HCT116 (cell line): ENCODE results near the gene ZSWIM3. TPM values are rescaled to one million over a fixed set of nuclear protein-coding genes. Genes with fewer than 3 reads are reported as not detected.

Experiments used
- ATAC-seq: fragments of 200-7000 bp; cut with Tn5 transposase; 2 replicates; pipeline ENCODE4 v1.9.1; 2020; ENCODE audit warnings: mild to moderate bottlenecking, moderate library complexity
- BruUV-seq: library from RNA; stranded (reverse); fragments of 400-500 nt; replicated peaks from 2 replicates; lab custom pipeline; 2021; lab: Mats Ljungman, UMichigan
- CTCF ChIA-PET: fragments of 300-600 bp; sonication (Branson Sonifier 250); formaldehyde crosslinking; loops from one replicate; lab custom pipeline; 2021; ENCODE audit warnings: antibody characterized with exemption; lab: Charles Lee
- POLR2A ChIA-PET: fragments of 300-600, 350-600 bp; sonication (Branson Sonifier 250); formaldehyde crosslinking; loops from one replicate; lab custom pipeline; 2021; ENCODE audit warnings: antibody characterized with exemption; lab: Charles Lee
- RAD21 ChIA-PET, 2 experiments: fragments of 300-600 bp; sonication (Branson Sonifier 250); formaldehyde crosslinking; loops; one replicate each; lab custom pipeline; 2023; ENCODE audit warnings: low total read pairs in 2 of 2; ENCODE audit not compliant: uncharacterized antibody in 2 of 2, unreplicated experiment in 2 of 2, low non-redundant PET in 1 of 2; lab: Charles Lee
- DNase-seq: peaks from one replicate; pipeline ENCODE4 v3.0.0-alpha.2; 2010; ENCODE audit warnings: low read depth, low spot score
- H2AFZ ChIP-seq: fragments of 200-600 bp; shearing (Covaris generic), sonication (generic); 2 replicates; pipeline ENCODE4 v1.6.1; 2017; ENCODE audit warnings: low read depth, mixed run types, mixed read lengths, antibody characterized with exemption, low read length; ENCODE audit not compliant: poor library complexity, severe bottlenecking
- H3K27ac ChIP-seq: 2 replicates; pipeline ENCODE4 v1.5.1; 2012; ENCODE audit warnings: low read depth, low read length
- H3K27me3 ChIP-seq: fragments of 200-600 bp; sonication (generic); 2 replicates; pipeline ENCODE4 v1.6.1; 2016; ENCODE audit warnings: mixed run types, low read length, mixed read lengths; ENCODE audit not compliant: insufficient read depth
- H3K36me3 ChIP-seq, 2 experiments: fragments of 200-500 bp in 1 of 2; fragments of 200-600 bp in 1 of 2; sonication (Bioruptor generic) in 1 of 2; sonication (generic) in 1 of 2; 2 replicates each; pipeline versions ENCODE4 v1.5.1 to v1.6.1; 2014 to 2016; ENCODE audit warnings: low read length in 2 of 2, inconsistent platforms in 1 of 2, mixed read lengths in 1 of 2, mixed run types in 1 of 2; ENCODE audit not compliant: insufficient read depth in 2 of 2, control insufficient read depth in 1 of 2
- H3K4me1 ChIP-seq, 2 experiments: fragments of 200-600 bp in 1 of 2; sonication (generic) in 1 of 2; 2 replicates each; pipeline versions ENCODE4 v1.5.1 to v1.6.1; 2012 to 2017; ENCODE audit warnings: low read length in 2 of 2, inconsistent platforms in 1 of 2, mild to moderate bottlenecking in 1 of 2, mixed read lengths in 1 of 2, mixed run types in 1 of 2, moderate library complexity in 1 of 2; ENCODE audit not compliant: insufficient read depth in 2 of 2, control insufficient read depth in 1 of 2
- H3K4me2 ChIP-seq: fragments of 200-600 bp; sonication (generic); 2 replicates; pipeline ENCODE4 v1.6.1; 2017; ENCODE audit warnings: mixed run types, low read length, mixed read lengths
- H3K4me3 ChIP-seq, 2 experiments: fragments of 200-600 bp in 1 of 2; sonication (generic) in 1 of 2; replicated peaks in 1 of 2; 2 replicates each; pipeline ENCODE4 v1.5.1; 2011 to 2016; ENCODE audit warnings: low read length in 2 of 2, control low read depth in 1 of 2, low read depth in 1 of 2, mild to moderate bottlenecking in 1 of 2, mixed read lengths in 1 of 2, mixed run types in 1 of 2
- H3K79me2 ChIP-seq: fragments of 200-600 bp; sonication (generic); 2 replicates; pipeline ENCODE4 v1.6.1; 2017; ENCODE audit warnings: mild to moderate bottlenecking, mixed run types, low read length, moderate library complexity, mixed read lengths; ENCODE audit not compliant: insufficient read depth
- H3K9ac ChIP-seq: fragments of 200-600 bp; sonication (generic); 2 replicates; pipeline ENCODE4 v1.6.1; 2016; ENCODE audit warnings: low read length, mixed read lengths
- H3K9me2 ChIP-seq: fragments of 200-600 bp; sonication (generic), shearing (Covaris generic); 2 replicates; pipeline ENCODE4 v1.6.1; 2017; ENCODE audit warnings: mixed run types, mild to moderate bottlenecking, moderate library complexity; ENCODE audit not compliant: insufficient read depth
- H3K9me3 ChIP-seq, 2 experiments: fragments of 200-500 bp in 1 of 2; fragments of 200-600 bp in 1 of 2; sonication (Bioruptor generic) in 1 of 2; sonication (generic) in 1 of 2; 2 replicates each; pipeline ENCODE4 v1.6.1; 2014 to 2017; ENCODE audit warnings: low read length in 2 of 2, mixed read lengths in 2 of 2, inconsistent platforms in 1 of 2, low read depth in 1 of 2, mild to moderate bottlenecking in 1 of 2, mixed run types in 1 of 2, moderate library complexity in 1 of 2; ENCODE audit not compliant: control insufficient read depth in 1 of 2, insufficient read depth in 1 of 2
- H4K20me1 ChIP-seq: fragments of 200-600 bp; sonication (generic), shearing (Covaris generic); 2 replicates; pipeline ENCODE4 v1.6.1; 2017; ENCODE audit warnings: mixed run types, mild to moderate bottlenecking, moderate library complexity; ENCODE audit not compliant: insufficient read depth
- CEBPB ChIP-seq: IDR thresholded peaks from 2 replicates; pipeline ENCODE4 v1.6.1; 2012; ENCODE audit warnings: low read depth
- EGR1 ChIP-seq: IDR thresholded peaks from 2 replicates; pipeline ENCODE4 v1.6.1; 2012; ENCODE audit warnings: low read depth
- ELF1 ChIP-seq: IDR thresholded peaks from 2 replicates; pipeline ENCODE4 v1.6.1; 2012; ENCODE audit warnings: low read depth, borderline replicate concordance
- EZH2phosphoT487 ChIP-seq: fragments of 200-600 bp; IDR thresholded peaks from 2 replicates; pipeline ENCODE4 v1.6.1; 2018; ENCODE audit warnings: antibody characterized with exemption, borderline replicate concordance
- FOSL1 ChIP-seq: IDR thresholded peaks from 2 replicates; pipeline ENCODE4 v1.6.1; 2012; ENCODE audit warnings: low read depth
- JUND ChIP-seq: IDR thresholded peaks from 2 replicates; pipeline ENCODE4 v1.6.1; 2012
- POLR2AphosphoS5 ChIP-seq: IDR thresholded peaks from 2 replicates; pipeline ENCODE4 v1.6.1; 2011; ENCODE audit warnings: mild to moderate bottlenecking, low read depth, low read length, moderate library complexity
- RAD21 ChIP-seq: IDR thresholded peaks from 2 replicates; pipeline ENCODE4 v1.6.1; 2012; ENCODE audit warnings: low read depth, mild to moderate bottlenecking
- SP1 ChIP-seq: IDR thresholded peaks from 2 replicates; pipeline ENCODE4 v1.6.1; 2012; ENCODE audit warnings: low read depth
- TCF7L2 ChIP-seq: IDR thresholded peaks from 2 replicates; pipeline ENCODE4 v1.7.0; 2011; ENCODE audit warnings: borderline replicate concordance, inconsistent platforms; ENCODE audit not compliant: insufficient read depth, insufficient read length; ENCODE audit errors: extremely low read depth
- YY1 ChIP-seq: IDR thresholded peaks from 2 replicates; pipeline ENCODE4 v1.6.1; 2011; ENCODE audit warnings: low read length, low read depth, moderate library complexity, mild to moderate bottlenecking; ENCODE audit not compliant: insufficient replicate concordance; ENCODE audit errors: extremely low read depth
- ZNF274 ChIP-seq: fragments of 200-500 bp; sonication (Bioruptor generic); IDR thresholded peaks from 2 replicates; pipeline ENCODE4 v1.6.1; 2014; ENCODE audit warnings: mild to moderate bottlenecking, low read depth, low read length, inconsistent platforms
- intact Hi-C: fragments of 100-400 bp; cut with micrococcal nuclease; formaldehyde crosslinking; loops from 2 replicates; pipeline ENCODE4 v1.10.0; 2022
- total RNA-seq: library from RNA; stranded (reverse); gene quantifications from one replicate; pipeline ENCODE4 v1.2.1, GENCODE V29; 2021; ENCODE audit not compliant: unreplicated experiment
- TF ChIP-seq, protein P1 (sequence below): IDR thresholded peaks from 2 replicates; pipeline ENCODE4 v1.6.1; 2012
- TF ChIP-seq, protein P2 (sequence below): IDR thresholded peaks from 2 replicates; pipeline ENCODE4 v1.6.1; 2012

Gene ZSWIM3
- total RNA-seq, 1 experiment from 2014 or later, result 1.8 TPM

DNA sequence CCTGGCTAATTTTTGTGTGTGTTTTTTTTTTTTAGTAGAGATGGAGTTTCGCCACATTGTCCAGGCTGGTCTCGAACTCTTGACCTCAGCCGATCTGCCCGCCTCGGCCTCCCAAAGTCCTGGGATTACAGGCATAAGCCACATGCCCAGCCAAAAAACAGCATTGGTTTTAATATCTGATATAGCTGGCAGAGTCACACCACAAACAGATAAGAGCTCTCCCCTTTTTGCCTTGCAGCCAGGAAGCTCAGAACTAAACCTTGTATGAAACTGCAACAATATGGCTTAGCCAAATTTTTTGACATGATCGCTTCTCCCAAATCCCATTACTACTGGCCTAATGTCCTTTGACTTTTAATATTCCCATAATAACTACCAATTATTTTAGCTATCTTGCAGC lies 5.1 kb upstream of the ZSWIM3 start:
- Histone ChIP-seq H3K36me3 (no peaks in the 10 kb centered on the region; a peak in 1 of 4 replicates), H3K4me1 (peaks cover 0 to 7% of the 10 kb centered on the region in 2 experiments; a peak in 3 of 4 replicates), H3K79me2 (0 out of 2 replicates have a peak, but pooled peaks cover 12% of the 10 kb centered on the region), H3K4me2 (no peak overlapping the region), H3K9me2 (no peaks in the 10 kb centered on the region), H4K20me1 (no peaks in the 10 kb centered on the region), H3K27ac (no peak overlapping the region), H3K9me3 (no peaks in the 10 kb centered on the region), H3K4me3 (no peak overlapping the region), H3K9ac (no peak overlapping the region), H2AFZ (no peak overlapping the region)
- ChIA-PET RAD21 (interaction anchor here in 1 of 2 experiments (0.5 kb wide), 1 partner anchor 1661 kb away, joined by 3 read pairs; no protein-coding TSS in a partner anchor), POLR2A (interaction anchor here (0.7 kb wide), 1 partner anchor 16 kb away, joined by 4 read pairs; no protein-coding TSS in a partner anchor), CTCF (no interaction called here)
- no peak for ATAC-seq
- DNase-seq, result no peak
- no TSS peak for BruUV-seq
- TF ChIP-seq CEBPB (no peak), EZH2phosphoT487 (no peak), YY1 (no peak), FOSL1 (no peak), EGR1 (no peak), SP1 (no peak), RAD21 (no peak), POLR2AphosphoS5 (no peak), JUND (no peak), TCF7L2 (no peak), ELF1 (no peak), ZNF274 (no peak)
- TF ChIP-seq, protein P1, sequence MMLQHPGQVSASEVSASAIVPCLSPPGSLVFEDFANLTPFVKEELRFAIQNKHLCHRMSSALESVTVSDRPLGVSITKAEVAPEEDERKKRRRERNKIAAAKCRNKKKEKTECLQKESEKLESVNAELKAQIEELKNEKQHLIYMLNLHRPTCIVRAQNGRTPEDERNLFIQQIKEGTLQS, result no peak
- TF ChIP-seq, protein P2, sequence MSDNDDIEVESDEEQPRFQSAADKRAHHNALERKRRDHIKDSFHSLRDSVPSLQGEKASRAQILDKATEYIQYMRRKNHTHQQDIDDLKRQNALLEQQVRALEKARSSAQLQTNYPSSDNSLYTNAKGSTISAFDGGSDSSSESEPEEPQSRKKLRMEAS, result no peak
- TF ChIP-seq, all 23 proteins: peak for 0
- H3K27me3 ChIP-seq, result no peaks in the 10 kb centered on the region
- intact Hi-C loops, result no loop called here
